BJ (cell line): ENCODE results near the gene B4GALNT1. TPM values are rescaled to one million over a fixed set of nuclear protein-coding genes. Genes with fewer than 3 reads are reported as not detected.

Source experiments
- CTCF ChIA-PET: fragments of 350-600 bp; formaldehyde crosslinking; extraction: SDS; loops from one replicate; lab custom pipeline; 2021; ENCODE audit warnings: antibody characterized with exemption, inconsistent platforms; lab: Yijun Ruan, JAX
- POLR2A ChIA-PET: fragments of 300-600 bp; sonication (Branson Sonifier 250); formaldehyde crosslinking; extraction: SDS; loops from one replicate; lab custom pipeline; 2021; ENCODE audit warnings: antibody characterized with exemption; lab: Charles Lee
- DNase-seq: peaks from one replicate; pipeline ENCODE4 v3.0.0-alpha.2; 2011; ENCODE audit warnings: low read depth
- H3K27me3 ChIP-seq: 2 replicates; pipeline ENCODE4 v1.6.0; 2011; ENCODE audit warnings: low read length; ENCODE audit not compliant: control insufficient read depth, insufficient read depth
- H3K36me3 ChIP-seq: 2 replicates; pipeline ENCODE4 v1.5.1; 2011; ENCODE audit warnings: low read length; ENCODE audit not compliant: control insufficient read depth, insufficient read depth
- H3K4me3 ChIP-seq: 2 replicates; pipeline ENCODE4 v1.5.1; 2011; ENCODE audit warnings: low read depth, mild to moderate bottlenecking, control low read depth, low read length
- polyA plus RNA-seq: library from polyadenylated mRNA; depleted of rRNA; stranded (reverse); fragments of >200 nt; gene quantifications from 2 replicates; pipeline ENCODE4 v1.2.3, GENCODE V29; 2011
- TF ChIP-seq, protein P1 (sequence below): IDR thresholded peaks from 2 replicates; pipeline ENCODE4 v1.5.1; 2011; ENCODE audit warnings: low read depth, mild to moderate bottlenecking, control low read depth, inconsistent platforms, low read length, moderate library complexity; ENCODE audit not compliant: insufficient read depth

The B4GALNT1 gene
- polyA plus RNA-seq, 1 experiment = 2.7 TPM

DNA sequence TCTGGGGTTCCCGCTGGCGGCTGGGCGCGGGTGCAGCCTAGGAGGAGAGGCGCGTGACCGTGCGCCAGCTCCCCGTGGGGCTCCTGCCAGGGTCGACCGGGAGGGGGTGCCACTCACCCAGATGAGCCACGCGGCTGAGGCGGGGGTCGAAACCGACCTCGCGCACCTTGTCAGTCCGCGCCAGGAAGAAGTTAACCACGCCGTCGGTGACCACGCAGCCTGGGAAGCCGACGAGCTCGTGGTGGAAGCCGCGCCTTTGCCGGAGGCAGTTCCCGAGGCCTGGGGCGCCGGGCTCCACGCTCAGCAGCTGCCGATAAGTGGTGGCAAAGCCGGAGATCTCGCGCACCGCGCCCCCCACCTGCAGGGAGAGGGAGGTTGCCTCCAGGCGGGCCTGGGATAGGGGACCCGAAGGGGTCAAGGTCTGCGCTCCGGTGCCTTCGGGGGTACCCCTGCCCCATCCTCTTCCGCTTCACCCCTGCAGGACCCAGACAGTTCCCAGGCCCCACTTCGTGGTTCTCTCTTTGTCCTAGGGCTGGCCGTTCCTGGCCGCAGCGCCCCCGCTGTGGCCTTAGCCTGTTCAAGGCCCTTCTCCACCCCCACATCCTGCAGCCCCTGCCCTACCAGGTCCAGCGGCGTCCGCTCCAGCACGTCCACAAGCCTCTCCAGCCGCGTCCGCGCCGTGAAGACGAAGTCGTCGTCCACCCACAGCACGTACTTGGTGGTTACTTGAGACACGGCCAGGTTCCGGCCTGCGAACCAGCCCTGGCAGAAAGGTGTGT lies 5.3 kb downstream of the B4GALNT1 start:
- H3K27me3 ChIP-seq = peaks cover 30% of the 10 kb centered on the region
- H3K36me3 ChIP-seq = no peaks in the 10 kb centered on the region
- CTCF ChIA-PET = interaction anchor here (0.6 to 17.5 kb wide), 6 partner anchors 8 to 169 kb away, joined by 3 to 257 read pairs (median 4); no protein-coding TSS in a partner anchor
- no peak for DNase-seq
- TF ChIP-seq, protein P1, sequence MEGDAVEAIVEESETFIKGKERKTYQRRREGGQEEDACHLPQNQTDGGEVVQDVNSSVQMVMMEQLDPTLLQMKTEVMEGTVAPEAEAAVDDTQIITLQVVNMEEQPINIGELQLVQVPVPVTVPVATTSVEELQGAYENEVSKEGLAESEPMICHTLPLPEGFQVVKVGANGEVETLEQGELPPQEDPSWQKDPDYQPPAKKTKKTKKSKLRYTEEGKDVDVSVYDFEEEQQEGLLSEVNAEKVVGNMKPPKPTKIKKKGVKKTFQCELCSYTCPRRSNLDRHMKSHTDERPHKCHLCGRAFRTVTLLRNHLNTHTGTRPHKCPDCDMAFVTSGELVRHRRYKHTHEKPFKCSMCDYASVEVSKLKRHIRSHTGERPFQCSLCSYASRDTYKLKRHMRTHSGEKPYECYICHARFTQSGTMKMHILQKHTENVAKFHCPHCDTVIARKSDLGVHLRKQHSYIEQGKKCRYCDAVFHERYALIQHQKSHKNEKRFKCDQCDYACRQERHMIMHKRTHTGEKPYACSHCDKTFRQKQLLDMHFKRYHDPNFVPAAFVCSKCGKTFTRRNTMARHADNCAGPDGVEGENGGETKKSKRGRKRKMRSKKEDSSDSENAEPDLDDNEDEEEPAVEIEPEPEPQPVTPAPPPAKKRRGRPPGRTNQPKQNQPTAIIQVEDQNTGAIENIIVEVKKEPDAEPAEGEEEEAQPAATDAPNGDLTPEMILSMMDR = peak; percentile 16; the same call in 1 of the 2 replicates
- no peak overlapping the region for H3K4me3 ChIP-seq
- POLR2A ChIA-PET = interaction anchor here (1.0 kb wide), 1 partner anchor 16 kb away, joined by 3 read pairs; the partner anchor contains the start of gene ARHGEF25

DNA sequence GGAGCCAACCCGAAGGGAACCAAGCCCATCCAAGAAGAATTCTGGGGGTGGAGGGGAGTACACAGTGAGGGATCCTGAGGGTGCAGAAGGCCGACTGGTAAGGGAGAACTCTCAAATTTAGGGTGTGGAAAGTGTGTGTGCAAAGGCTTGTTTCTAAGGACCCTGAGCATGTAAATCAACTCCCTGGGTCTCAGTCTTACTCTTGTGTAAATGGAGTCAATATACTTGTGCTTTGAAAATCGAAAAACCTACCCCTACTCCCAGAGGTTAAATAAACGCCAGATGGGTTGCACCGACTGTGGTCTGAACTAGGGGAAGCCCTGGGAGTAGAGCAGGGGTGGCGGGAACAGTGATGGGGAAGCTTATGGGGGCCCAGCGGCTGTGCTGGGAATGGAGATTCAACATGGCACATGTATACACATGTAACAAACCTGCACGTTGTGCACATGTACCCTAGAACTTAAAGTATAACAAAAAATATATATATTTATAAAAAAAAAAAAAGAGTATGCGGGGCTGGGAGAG lies 6.0 kb downstream of the B4GALNT1 start:
- TF ChIP-seq, protein P1 = no peak
- CTCF ChIA-PET = interaction anchor here (0.6 to 17.5 kb wide), 4 partner anchors 11 to 45 kb away, joined by 3 to 257 read pairs (median 6); no protein-coding TSS in a partner anchor
- Histone ChIP-seq H3K36me3 (no peaks in the 10 kb centered on the region), H3K4me3 (no peak overlapping the region), H3K27me3 (peaks cover 31% of the 10 kb centered on the region)
- POLR2A ChIA-PET = no interaction called here
- no peak for DNase-seq

DNA sequence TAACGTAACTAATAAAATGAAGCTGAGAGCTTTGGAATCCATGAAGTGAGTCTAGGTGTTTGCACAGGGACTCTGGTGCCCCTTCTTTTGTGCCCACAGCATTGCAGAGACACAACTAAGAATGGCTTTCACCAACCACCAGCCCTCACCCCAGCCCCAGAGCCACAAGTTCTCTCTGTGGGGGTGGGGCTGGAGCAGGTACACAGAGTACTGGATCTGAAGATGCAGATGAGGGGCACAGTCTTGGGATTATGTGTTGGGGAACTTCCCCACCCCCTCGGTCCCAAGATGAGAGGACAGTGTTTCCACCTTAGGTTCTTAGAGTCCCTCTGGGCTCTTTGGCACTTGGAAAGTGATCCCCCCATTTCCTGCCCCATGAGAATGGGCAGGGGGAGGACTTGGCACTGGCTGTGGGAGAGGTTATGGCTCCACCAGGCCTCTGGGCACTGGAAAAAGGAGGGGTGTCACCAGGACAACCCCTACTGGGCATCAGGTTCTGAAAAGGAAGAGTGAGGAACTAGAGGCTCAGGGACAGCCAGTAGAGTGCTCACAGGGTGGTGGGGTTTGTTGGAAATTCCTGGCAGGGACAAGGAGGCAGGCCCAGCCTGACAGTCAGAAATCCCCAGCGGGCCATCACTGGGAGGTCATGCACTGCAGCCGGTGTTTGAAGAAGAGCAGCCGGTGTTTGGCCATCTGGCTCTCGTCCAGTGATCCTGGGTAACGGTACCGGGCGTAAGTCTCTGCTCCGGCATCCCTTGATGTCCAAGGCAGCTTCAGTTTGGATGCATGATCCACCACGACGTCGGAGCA lies 6.7 kb downstream of the B4GALNT1 start:
- Histone ChIP-seq H3K27me3 (peaks cover 29% of the 10 kb centered on the region), H3K4me3 (no peak overlapping the region), H3K36me3 (no peaks in the 10 kb centered on the region)
- ChIA-PET POLR2A (no interaction called here), CTCF (interaction anchor here (0.8 to 17.5 kb wide), 3 partner anchors 8 to 44 kb away, joined by 3 to 257 read pairs (median 7); no protein-coding TSS in a partner anchor)
- TF ChIP-seq, protein P1 = no peak
- no peak for DNase-seq

DNA sequence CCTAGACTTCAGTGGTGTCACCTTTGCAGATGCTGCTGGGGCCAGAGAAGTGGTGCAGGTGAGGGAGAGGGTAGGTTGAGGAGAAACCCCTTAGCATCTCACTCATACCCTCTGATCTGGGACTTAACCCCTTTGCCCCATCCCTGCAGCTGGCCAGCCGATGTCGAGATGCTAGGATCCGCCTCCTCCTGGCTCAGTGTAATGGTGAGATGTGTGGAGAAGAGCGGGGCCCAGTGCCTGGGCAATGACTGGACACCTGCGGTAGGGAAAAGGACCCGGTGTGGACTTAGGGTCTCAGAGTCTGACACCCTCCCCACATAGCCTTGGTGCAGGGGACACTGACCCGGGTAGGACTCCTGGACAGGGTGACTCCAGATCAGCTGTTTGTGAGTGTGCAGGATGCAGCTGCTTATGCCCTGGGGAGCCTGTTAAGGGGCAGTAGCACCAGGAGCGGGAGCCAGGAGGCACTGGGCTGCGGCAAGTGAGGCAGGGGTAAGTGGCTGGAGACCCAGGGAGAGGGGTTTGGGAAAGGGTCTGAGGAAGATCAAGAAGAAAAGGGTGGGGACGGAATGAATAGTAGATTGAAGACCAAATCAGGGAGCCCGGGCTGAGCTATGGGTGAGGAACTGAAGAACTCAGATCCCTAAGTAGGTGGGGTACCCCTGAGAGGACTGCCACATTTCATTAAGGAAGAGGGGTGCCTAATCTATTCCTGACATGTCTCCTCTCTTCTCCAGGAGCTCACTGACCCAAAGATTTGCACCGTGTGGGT lies 7.6 kb downstream of the B4GALNT1 start:
- POLR2A ChIA-PET = no interaction called here
- CTCF ChIA-PET = interaction anchor here (0.8 to 17.5 kb wide), 5 partner anchors 9 to 68 kb away, joined by 3 to 257 read pairs (median 6); partner anchors contain the start of genes OS9 and PIP4K2C
- Histone ChIP-seq H3K36me3 (no peaks in the 10 kb centered on the region), H3K4me3 (no peak overlapping the region), H3K27me3 (peaks cover 33% of the 10 kb centered on the region)
- TF ChIP-seq, protein P1 = no peak
- no peak for DNase-seq
